Stimulated activated CD8-positive, alpha-beta memory T cell treated with anti-CD3 and anti-CD28 coated beads, Interleukin-7, amount 100 ng/mL, for 4 hours (primary cell): ENCODE data around the gene DNASE1L3.
"Not testable (repeated sequence)": the region's sequence is repeated elsewhere in the genome, so short reads cannot be mapped to it uniquely, and the experiment has no call there.

Source experiments
- DNase-seq, 2 donors: peaks; one replicate each; pipeline ENCODE4 v3.0.0-alpha.2; 2020; ENCODE audit warnings: low read depth in 2 of 2

DNASE1L3 gene

GRCh38 chr3:58235970-58236369, 25.2 kb upstream of the DNASE1L3 start:
- DNase-seq: no peak

- DNase-seq: no peak
Observed at GRCh38 chr3:58234516-58234931, 23.8 kb upstream of the DNASE1L3 start.

- DNase-seq: no peak
Observed at GRCh38 chr3:58231666-58232065, 20.9 kb upstream of the DNASE1L3 start.

GRCh38 chr3:58230876-58231552, 20.2 kb upstream of the DNASE1L3 start:
- DNase-seq: no peak

GRCh38 chr3:58227933-58228332, 17.2 kb upstream of the DNASE1L3 start:
- not testable (repeated sequence) for DNase-seq

- DNase-seq: no peak
Observed at GRCh38 chr3:58223855-58224254, 13.1 kb upstream of the DNASE1L3 start.

- no peak for DNase-seq
Observed at GRCh38 chr3:58222161-58222724, 11.5 kb upstream of the DNASE1L3 start.

- no peak for DNase-seq
Observed at GRCh38 chr3:58218904-58219303, 8.1 kb upstream of the DNASE1L3 start.

- DNase-seq: peak; percentile 30 to 31
Observed at GRCh38 chr3:58217209-58217811, 6.5 kb upstream of the DNASE1L3 start.

GRCh38 chr3:58216496-58217195, 5.9 kb upstream of the DNASE1L3 start:
- DNase-seq: no peak

GRCh38 chr3:58215317-58216025, 4.7 kb upstream of the DNASE1L3 start:
- DNase-seq: no peak

GRCh38 chr3:58214484-58215316, 3.9 kb upstream of the DNASE1L3 start:
- no peak for DNase-seq

GRCh38 chr3:58209933-58210332, 839 bp downstream of the DNASE1L3 start:
- DNase-seq: no peak

- DNase-seq: no peak
Observed at GRCh38 chr3:58207954-58208353, 2.8 kb downstream of the DNASE1L3 start.

GRCh38 chr3:58206406-58207011, 4.3 kb downstream of the DNASE1L3 start:
- DNase-seq: no peak

GRCh38 chr3:58205981-58206380, 4.8 kb downstream of the DNASE1L3 start:
- DNase-seq: no peak

GRCh38 chr3:58204720-58205119, 6.1 kb downstream of the DNASE1L3 start:
- no peak for DNase-seq

- DNase-seq: no peak
Observed at GRCh38 chr3:58203541-58203940, 7.2 kb downstream of the DNASE1L3 start.

- DNase-seq: no peak
Observed at GRCh38 chr3:58202917-58203360, 7.8 kb downstream of the DNASE1L3 start.

- not testable (repeated sequence) for DNase-seq
Observed at GRCh38 chr3:58201451-58201850, 9.3 kb downstream of the DNASE1L3 start.
